ENCODE data around the gene ZNF639.
"Not testable (repeated sequence)": the region's sequence is repeated elsewhere in the genome, so short reads cannot be mapped to it uniquely, and the experiment has no call there.

ZNF639 gene

GRCh38 chr3:179322286-179323196 lies at the start of gene ZNF639:
TSS of gene ZNF639 (plus strand) at chr3:179323031. CDS start at chr3:179328294, 5,263 bp downstream.
- peak; percentile 84 for DNase-seq

- not testable (repeated sequence) for DNase-seq
Measured at GRCh38 chr3:179274434-179274833, 48.4 kb upstream of the ZNF639 start.

- no peak for DNase-seq
Measured at GRCh38 chr3:179276001-179276400, 46.8 kb upstream of the ZNF639 start.

GRCh38 chr3:179276743-179277142 lies 46.1 kb upstream of the ZNF639 start:
- DNase-seq: no peak

GRCh38 chr3:179278151-179278550 lies 44.7 kb upstream of the ZNF639 start:
- DNase-seq: no peak

- DNase-seq: no peak
Measured at GRCh38 chr3:179278932-179279693, 43.7 kb upstream of the ZNF639 start.

GRCh38 chr3:179279837-179280236 lies 43.0 kb upstream of the ZNF639 start:
- no peak for DNase-seq

GRCh38 chr3:179281825-179282224 lies 41.0 kb upstream of the ZNF639 start:
- no peak for DNase-seq

GRCh38 chr3:179286331-179286730 lies 36.5 kb upstream of the ZNF639 start:
- DNase-seq: no peak

GRCh38 chr3:179288845-179289244 lies 34.0 kb upstream of the ZNF639 start:
- DNase-seq: no peak

GRCh38 chr3:179289295-179289694 lies 33.5 kb upstream of the ZNF639 start:
- DNase-seq: no peak

GRCh38 chr3:179292450-179292849 lies 30.4 kb upstream of the ZNF639 start:
- no peak for DNase-seq

GRCh38 chr3:179297971-179298725 lies 24.7 kb upstream of the ZNF639 start:
- no peak for DNase-seq

GRCh38 chr3:179299316-179299715 lies 23.5 kb upstream of the ZNF639 start:
- DNase-seq: no peak

- no peak for DNase-seq
Measured at GRCh38 chr3:179299999-179300613, 22.7 kb upstream of the ZNF639 start.

GRCh38 chr3:179301645-179302044 lies 21.2 kb upstream of the ZNF639 start:
- DNase-seq: no peak

- no peak for DNase-seq
Measured at GRCh38 chr3:179302111-179302510, 20.7 kb upstream of the ZNF639 start.

- DNase-seq: no peak
Measured at GRCh38 chr3:179304605-179305004, 18.2 kb upstream of the ZNF639 start.

- DNase-seq: not testable (repeated sequence)
Measured at GRCh38 chr3:179307362-179307761, 15.5 kb upstream of the ZNF639 start.

GRCh38 chr3:179308001-179308400 lies 14.8 kb upstream of the ZNF639 start:
- DNase-seq: no peak

- no peak for DNase-seq
Measured at GRCh38 chr3:179309225-179310078, 13.4 kb upstream of the ZNF639 start.

GRCh38 chr3:179318876-179319275 lies 4.0 kb upstream of the ZNF639 start:
- no peak for DNase-seq

All from CD4-positive, alpha-beta T cell treated with Interleukin-4 for 4 hours (primary cell).